Measurements from ENCODE around the gene CBLB. TPM values are rescaled to one million over a fixed set of nuclear protein-coding genes. Genes with fewer than 3 reads are reported as not detected.

CBLB gene
- total and polyA plus RNA-seq, 2 of the 4 experiments (the other 2 are of a cell fraction), result 10.1 to 20.1 TPM

DNA sequence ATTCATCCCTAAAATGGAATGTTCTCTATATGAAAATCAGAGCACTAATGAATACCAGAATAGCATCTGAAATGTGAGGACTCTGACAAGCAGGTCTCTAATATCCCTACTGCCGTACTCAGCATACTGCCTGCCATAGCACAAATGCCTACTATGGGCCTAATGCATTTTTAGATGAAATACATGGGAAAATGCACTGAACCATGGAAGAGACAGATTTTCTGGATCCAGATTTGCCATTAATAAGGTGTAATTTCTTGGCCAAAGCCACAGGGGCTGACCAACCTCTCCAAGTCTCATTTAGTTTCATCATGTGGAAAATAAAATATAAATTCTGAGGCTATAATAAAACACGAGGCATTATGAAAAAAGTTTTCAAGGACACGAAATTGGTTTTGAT is 123.8 kb downstream of the CBLB start:
- Histone ChIP-seq H2BK120ac (ENCODE audit: low read depth, low read length) (no peak overlapping the region), H4K8ac (ENCODE audit: low read depth in 2 of 2, low read length in 2 of 2) (no peak overlapping the region), H4K5ac (ENCODE audit: low read depth, low read length) (no peak overlapping the region), H3K18ac (ENCODE audit: low read depth, low read length) (no peak overlapping the region), H2BK5ac (ENCODE audit: low read depth, low read length, poor library complexity, severe bottlenecking) (no peak overlapping the region), H2AFZ (replicated peaks; ENCODE audit: low read length, poor library complexity) (no peak overlapping the region), H3K23ac (ENCODE audit: low read depth, low read length) (no peak overlapping the region), H2AK5ac (ENCODE audit: low read depth, low read length) (no peak overlapping the region), H3K9me1 (ENCODE audit: insufficient read depth, low read length) (peaks cover 4% of the 10 kb centered on the region; the same call in 1 of the 2 replicates), H4K20me1 (ENCODE audit: insufficient read depth, low read length) (no peaks in the 10 kb centered on the region), H2BK20ac (ENCODE audit: low read depth, low read length) (no peak overlapping the region), H3K36me3 (ENCODE audit: control insufficient read depth, insufficient read depth, low read length) (peaks cover 9% of the 10 kb centered on the region), H3K4me3 (ENCODE audit: insufficient read depth, low read depth, low read length) (no peak overlapping the region), H3K14ac (replicated peaks; ENCODE audit: low read depth, low read length) (no peak overlapping the region), H3K4me1 (ENCODE audit: control insufficient read depth, insufficient read depth, low read length) (peaks cover 2% of the 10 kb centered on the region; the same call in 1 of the 2 replicates), H3K4ac (ENCODE audit: low read depth, low read length) (no peak overlapping the region), H4K91ac (ENCODE audit: insufficient read depth, low read depth, low read length) (no peak overlapping the region), H3K27me3 (ENCODE audit: control insufficient read depth, insufficient read depth, low read length) (no peaks in the 10 kb centered on the region), H2AK9ac (replicated peaks; ENCODE audit: low read depth, low read length, poor library complexity) (no peak overlapping the region), H3K27ac (ENCODE audit: insufficient read depth, low read length) (no peak overlapping the region), H3K9ac (ENCODE audit: low read depth, low read length) (no peak overlapping the region), H3K79me1 (ENCODE audit: low read depth in 1 of 2, low read length in 2 of 2) (peaks cover 0 to 6% of the 10 kb centered on the region in 2 experiments; a peak in 1 of 4 replicates), H3K4me2 (ENCODE audit: low read depth, low read length) (no peak overlapping the region), H2BK15ac (ENCODE audit: low read depth, low read length) (no peak overlapping the region), H3K56ac (ENCODE audit: extremely low read depth, insufficient read depth, low read length) (no peak overlapping the region), H3K9me3 (ENCODE audit: control insufficient read depth, insufficient read depth, low read length) (no peaks in the 10 kb centered on the region)
- no TSS peak for BruUV-seq (replicated peaks)
- WGBS, 2 experiments (ENCODE audit: extremely low coverage in 2 of 2, insufficient read length in 1 of 2), result no CpG with 5 or more reads among the region's 3 CpGs
- in situ Hi-C loops (cut with MboI; ENCODE audit: low sequenced_read_pairs), result no loop called here
- dilution Hi-C loops (cut with HindIII; ENCODE audit: low sequenced_read_pairs, unreplicated experiment), result no loop called here
- TF ChIP-seq MXI1 (IDR thresholded peaks at IDR 0.05; ENCODE audit: borderline replicate concordance, low read depth, low read length) (no peak), CHD1 (IDR thresholded peaks at IDR 0.05; ENCODE audit: low read depth, low read length) (no peak), MAFK (IDR thresholded peaks at IDR 0.05; ENCODE audit: low read depth, low read length) (no peak)
- TF ChIP-seq, protein P1, sequence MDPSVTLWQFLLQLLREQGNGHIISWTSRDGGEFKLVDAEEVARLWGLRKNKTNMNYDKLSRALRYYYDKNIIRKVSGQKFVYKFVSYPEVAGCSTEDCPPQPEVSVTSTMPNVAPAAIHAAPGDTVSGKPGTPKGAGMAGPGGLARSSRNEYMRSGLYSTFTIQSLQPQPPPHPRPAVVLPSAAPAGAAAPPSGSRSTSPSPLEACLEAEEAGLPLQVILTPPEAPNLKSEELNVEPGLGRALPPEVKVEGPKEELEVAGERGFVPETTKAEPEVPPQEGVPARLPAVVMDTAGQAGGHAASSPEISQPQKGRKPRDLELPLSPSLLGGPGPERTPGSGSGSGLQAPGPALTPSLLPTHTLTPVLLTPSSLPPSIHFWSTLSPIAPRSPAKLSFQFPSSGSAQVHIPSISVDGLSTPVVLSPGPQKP (IDR thresholded peaks at IDR 0.05; ENCODE audit: borderline replicate concordance, low read depth, low read length), result no peak
- ChIA-PET CTCF (no interaction called here), POLR2A (ENCODE audit: unreplicated experiment) (no interaction called here)
- DNase-seq (no peak), ATAC-seq (ENCODE audit: low read depth) (no peak)
- intact Hi-C loops (cut with micrococcal nuclease), result no loop called here
